NCI-H226 (cell line): Measurements from ENCODE around the gene CHST12.
"Not testable (repeated sequence)": the region's sequence is repeated elsewhere in the genome, so short reads cannot be mapped to it uniquely, and the experiment has no call there.

Experiments used
- DNase-seq: peaks from one replicate; pipeline ENCODE4 v3.0.0-alpha.2; 2015

CHST12 gene

GRCh38 chr7:2379161-2379560 lies 24.2 kb upstream of the CHST12 start:
- no peak for DNase-seq

GRCh38 chr7:2379821-2380450 lies 23.5 kb upstream of the CHST12 start:
- DNase-seq, result no peak

- no peak for DNase-seq
Observed at GRCh38 chr7:2380461-2380860, 22.9 kb upstream of the CHST12 start.

GRCh38 chr7:2381227-2381626 lies 22.2 kb upstream of the CHST12 start:
- no peak for DNase-seq

GRCh38 chr7:2381881-2382509 lies 21.4 kb upstream of the CHST12 start:
- no peak for DNase-seq

GRCh38 chr7:2383543-2384274 lies 19.7 kb upstream of the CHST12 start:
- DNase-seq, result no peak

GRCh38 chr7:2384354-2385243 lies 18.8 kb upstream of the CHST12 start:
- DNase-seq, result no peak

GRCh38 chr7:2386122-2386521 lies 17.3 kb upstream of the CHST12 start:
- peak; percentile 49 for DNase-seq

GRCh38 chr7:2386964-2387669 lies 16.3 kb upstream of the CHST12 start:
- no peak for DNase-seq

GRCh38 chr7:2387897-2388636 lies 15.3 kb upstream of the CHST12 start:
- DNase-seq, result no peak

- no peak for DNase-seq
Observed at GRCh38 chr7:2388637-2388954, 14.8 kb upstream of the CHST12 start.

- not testable (repeated sequence) for DNase-seq
Observed at GRCh38 chr7:2390020-2390816, 13.2 kb upstream of the CHST12 start.

- no peak for DNase-seq
Observed at GRCh38 chr7:2393706-2394105, 9.7 kb upstream of the CHST12 start.

GRCh38 chr7:2394566-2395082 lies 8.8 kb upstream of the CHST12 start:
- no peak for DNase-seq

- peak; percentile 53 for DNase-seq
Observed at GRCh38 chr7:2398506-2398905, 4.9 kb upstream of the CHST12 start.

GRCh38 chr7:2399848-2400587 lies 3.4 kb upstream of the CHST12 start:
- peak; percentile 99 for DNase-seq

GRCh38 chr7:2402687-2403013 lies 761 bp upstream of the CHST12 start:
- no peak for DNase-seq

GRCh38 chr7:2403718-2404648 lies 572 bp downstream of the CHST12 start:
- DNase-seq, result no peak

GRCh38 chr7:2404714-2405119 lies 1.3 kb downstream of the CHST12 start:
- DNase-seq, result no peak
